D721Med (cell line): ENCODE results near the gene ARHGAP32.

ENCODE experiments used
- DNase-seq: peaks from one replicate; pipeline ENCODE4 v3.0.0; 2011; ENCODE audit warnings: low spot score; ENCODE audit not compliant: insufficient read length
- FAIRE-seq: peaks from 2 replicates; lab custom pipeline; 2011; peaks lifted over from hg19 to GRCh38; lab: Jason Lieb, UNC
- CTCF ChIP-seq: IDR thresholded peaks from 2 replicates; pipeline ENCODE4 v1.5.1; 2012; ENCODE audit warnings: mild to moderate bottlenecking, control low read depth; ENCODE audit not compliant: insufficient read depth; ENCODE audit errors: missing control alignments

ARHGAP32 gene

GRCh38 chr11:128962896-128963295 is 229.2 kb downstream of the ARHGAP32 start:
- no peak for DNase-seq
- no peak for TF ChIP-seq CTCF

GRCh38 chr11:128961645-128962044 is 230.5 kb downstream of the ARHGAP32 start:
- TF ChIP-seq CTCF, result no peak
- DNase-seq (no peak), FAIRE-seq (no peak)

More at GRCh38 chr11:128962896-128963295, 229.2 kb downstream of the ARHGAP32 start:
- no peak for FAIRE-seq

- no peak for FAIRE-seq
- TF ChIP-seq CTCF, result no peak
- DNase-seq, result no peak
These were observed 235.0 kb downstream of the ARHGAP32 start for GRCh38 chr11:128957202-128957482.

GRCh38 chr11:128956401-128957201 is 235.5 kb downstream of the ARHGAP32 start:
- DNase-seq (no peak), FAIRE-seq (peak; percentile 89)
- TF ChIP-seq CTCF, result peak; percentile 78

GRCh38 chr11:128955636-128956035 is 236.5 kb downstream of the ARHGAP32 start:
- TF ChIP-seq CTCF, result no peak
- no peak for DNase-seq
- FAIRE-seq, result no peak

- FAIRE-seq (no peak), DNase-seq (no peak)
- TF ChIP-seq CTCF, result no peak
These were observed 239.0 kb downstream of the ARHGAP32 start for GRCh38 chr11:128953151-128953550.

- no peak for TF ChIP-seq CTCF
- DNase-seq (no peak), FAIRE-seq (no peak)
These were observed 242.2 kb downstream of the ARHGAP32 start for GRCh38 chr11:128949791-128950454.
